ENCODE measurements around the gene ANKRD30A.

GRCh38 chr10:37381271-37381670, 255.9 kb downstream of the ANKRD30A start:
- TF ChIP-seq POLR2A (IDR thresholded peaks at IDR 0.05) (no peak), CTCF (IDR thresholded peaks at IDR 0.05) (no peak)
